Ishikawa (cell line): ENCODE results near the gene SMAD9.

ENCODE experiments used
- EGR1 ChIP-seq: IDR thresholded peaks from 2 replicates; pipeline ENCODE4 v1.6.1; 2012
- EP300 ChIP-seq: IDR thresholded peaks from 2 replicates; pipeline ENCODE4 v1.6.1; 2012; ENCODE audit warnings: borderline replicate concordance
- FOXM1 ChIP-seq: IDR thresholded peaks from 2 replicates; pipeline ENCODE4 v1.6.1; 2012; ENCODE audit warnings: low read depth, borderline replicate concordance
- RAD21 ChIP-seq: IDR thresholded peaks from 2 replicates; pipeline ENCODE4 v1.6.1; 2012; ENCODE audit warnings: low read depth
- TAF1 ChIP-seq: IDR thresholded peaks from 2 replicates; pipeline ENCODE4 v1.6.1; 2012; ENCODE audit warnings: low read depth, mild to moderate bottlenecking
- TCF12 ChIP-seq: IDR thresholded peaks from 2 replicates; pipeline ENCODE4 v1.6.1; 2012; ENCODE audit warnings: low read depth
- TEAD4 ChIP-seq: IDR thresholded peaks from 2 replicates; pipeline ENCODE4 v1.6.1; 2012
- YY1 ChIP-seq: IDR thresholded peaks from 2 replicates; pipeline ENCODE4 v1.6.1; 2012; ENCODE audit warnings: low read depth
- TF ChIP-seq, protein P1 (sequence below): IDR thresholded peaks from 2 replicates; pipeline ENCODE4 v1.6.1; 2012
- TF ChIP-seq, protein P2 (sequence below): IDR thresholded peaks from 2 replicates; pipeline ENCODE4 v1.6.1; 2012; ENCODE audit warnings: low read depth, mild to moderate bottlenecking

DNA sequence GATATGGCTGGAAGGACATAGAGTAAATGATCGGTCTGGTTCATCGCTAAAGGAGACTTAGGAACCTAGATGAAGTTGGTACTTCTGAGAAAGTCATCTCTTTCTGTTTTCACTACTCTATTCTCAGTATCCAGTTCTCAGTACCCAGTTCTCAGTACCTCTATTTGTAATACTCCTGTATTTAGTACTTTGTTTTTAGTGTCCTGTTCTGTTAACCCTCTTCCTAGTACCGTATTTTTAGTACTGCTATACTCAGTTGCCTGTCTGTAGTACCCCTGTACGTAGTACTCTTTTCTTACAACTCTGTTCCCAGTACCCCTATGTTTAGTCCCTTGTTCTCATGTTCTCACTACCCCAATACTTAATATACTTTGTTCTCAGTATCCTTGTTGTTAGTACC, 99.8 kb downstream of the SMAD9 start:
- TF ChIP-seq TAF1: no peak
- no peak for TF ChIP-seq RAD21
- TF ChIP-seq, protein P1, sequence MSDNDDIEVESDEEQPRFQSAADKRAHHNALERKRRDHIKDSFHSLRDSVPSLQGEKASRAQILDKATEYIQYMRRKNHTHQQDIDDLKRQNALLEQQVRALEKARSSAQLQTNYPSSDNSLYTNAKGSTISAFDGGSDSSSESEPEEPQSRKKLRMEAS: no peak
- no peak for TF ChIP-seq EGR1
- TF ChIP-seq, protein P2, sequence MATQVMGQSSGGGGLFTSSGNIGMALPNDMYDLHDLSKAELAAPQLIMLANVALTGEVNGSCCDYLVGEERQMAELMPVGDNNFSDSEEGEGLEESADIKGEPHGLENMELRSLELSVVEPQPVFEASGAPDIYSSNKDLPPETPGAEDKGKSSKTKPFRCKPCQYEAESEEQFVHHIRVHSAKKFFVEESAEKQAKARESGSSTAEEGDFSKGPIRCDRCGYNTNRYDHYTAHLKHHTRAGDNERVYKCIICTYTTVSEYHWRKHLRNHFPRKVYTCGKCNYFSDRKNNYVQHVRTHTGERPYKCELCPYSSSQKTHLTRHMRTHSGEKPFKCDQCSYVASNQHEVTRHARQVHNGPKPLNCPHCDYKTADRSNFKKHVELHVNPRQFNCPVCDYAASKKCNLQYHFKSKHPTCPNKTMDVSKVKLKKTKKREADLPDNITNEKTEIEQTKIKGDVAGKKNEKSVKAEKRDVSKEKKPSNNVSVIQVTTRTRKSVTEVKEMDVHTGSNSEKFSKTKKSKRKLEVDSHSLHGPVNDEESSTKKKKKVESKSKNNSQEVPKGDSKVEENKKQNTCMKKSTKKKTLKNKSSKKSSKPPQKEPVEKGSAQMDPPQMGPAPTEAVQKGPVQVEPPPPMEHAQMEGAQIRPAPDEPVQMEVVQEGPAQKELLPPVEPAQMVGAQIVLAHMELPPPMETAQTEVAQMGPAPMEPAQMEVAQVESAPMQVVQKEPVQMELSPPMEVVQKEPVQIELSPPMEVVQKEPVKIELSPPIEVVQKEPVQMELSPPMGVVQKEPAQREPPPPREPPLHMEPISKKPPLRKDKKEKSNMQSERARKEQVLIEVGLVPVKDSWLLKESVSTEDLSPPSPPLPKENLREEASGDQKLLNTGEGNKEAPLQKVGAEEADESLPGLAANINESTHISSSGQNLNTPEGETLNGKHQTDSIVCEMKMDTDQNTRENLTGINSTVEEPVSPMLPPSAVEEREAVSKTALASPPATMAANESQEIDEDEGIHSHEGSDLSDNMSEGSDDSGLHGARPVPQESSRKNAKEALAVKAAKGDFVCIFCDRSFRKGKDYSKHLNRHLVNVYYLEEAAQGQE: no peak
- TF ChIP-seq EP300: no peak
- no peak for TF ChIP-seq TCF12
- no peak for TF ChIP-seq FOXM1
- TF ChIP-seq YY1: no peak
- TF ChIP-seq TEAD4: no peak
